Common myeloid progenitor, CD34-positive (primary cell): ENCODE results near the gene UBALD2.

Experiments used
- CTCF ChIA-PET: fragments of 350-600 bp; sonication (Branson Sonifier 250); formaldehyde crosslinking; loops from one replicate; lab custom pipeline; 2021; ENCODE audit warnings: antibody characterized with exemption; lab: Charles Lee
- POLR2A ChIA-PET: fragments of 350-600 bp; sonication (Branson Sonifier 250); formaldehyde crosslinking; loops from one replicate; lab custom pipeline; 2021; ENCODE audit warnings: antibody characterized with exemption; lab: Charles Lee
- DNase-seq, 3 donors: peaks; one replicate each; pipeline versions ENCODE4 v3.0.0 to v3.0.0-alpha.2; 2013
- H3K27ac ChIP-seq, 2 experiments: 1 replicate in 1 of 2; 2 replicates in 1 of 2; pipeline ENCODE4 v1.7.0; 2013; ENCODE audit warnings: inconsistent platforms in 2 of 2, low read length in 2 of 2, mild to moderate bottlenecking in 2 of 2, low read depth in 1 of 2, moderate library complexity in 1 of 2; ENCODE audit not compliant: severe bottlenecking in 2 of 2, insufficient read depth in 1 of 2, poor library complexity in 1 of 2
- H3K27me3 ChIP-seq, 5 experiments: replicated peaks in 2 of 5; 1 replicate in 3 of 5; 2 replicates in 2 of 5; pipeline versions ENCODE4 v1.6.1 to v1.7.0; 2013; ENCODE audit warnings: low read length in 4 of 5, mild to moderate bottlenecking in 2 of 5, moderate library complexity in 2 of 5, inconsistent platforms in 1 of 5; ENCODE audit not compliant: insufficient read depth in 5 of 5, control insufficient read depth in 4 of 5
- H3K36me3 ChIP-seq, 4 experiments: 1 replicate in 2 of 4; 2 replicates in 2 of 4; pipeline versions ENCODE4 v1.6.1 to v1.7.0; 2013; ENCODE audit warnings: low read length in 3 of 4, control low read depth in 1 of 4, mild to moderate bottlenecking in 1 of 4; ENCODE audit not compliant: control insufficient read depth in 4 of 4, insufficient read depth in 4 of 4
- H3K4me1 ChIP-seq, 4 experiments: 1 replicate in 3 of 4; 2 replicates in 1 of 4; pipeline versions ENCODE4 v1.6.1 to v1.7.1; 2013; ENCODE audit warnings: low read length in 3 of 4, mild to moderate bottlenecking in 3 of 4, control low read depth in 1 of 4, inconsistent platforms in 1 of 4, moderate library complexity in 1 of 4; ENCODE audit not compliant: control insufficient read depth in 4 of 4, insufficient read depth in 4 of 4; ENCODE audit errors: control extremely low read depth in 1 of 4
- H3K4me3 ChIP-seq, 7 experiments: 1 replicate in 4 of 7; 2 replicates in 3 of 7; pipeline versions ENCODE4 v1.5.1 to v1.7.0; 2013; ENCODE audit warnings: mild to moderate bottlenecking in 7 of 7, low read length in 6 of 7, moderate library complexity in 6 of 7, inconsistent platforms in 2 of 7, low read depth in 2 of 7, control low read depth in 1 of 7; ENCODE audit not compliant: insufficient read depth in 4 of 7, control insufficient read depth in 1 of 7; ENCODE audit errors: extremely low read depth in 1 of 7
- H3K9me3 ChIP-seq, 5 experiments: 1 replicate in 4 of 5; 2 replicates in 1 of 5; pipeline versions ENCODE4 v1.6.1 to v1.7.1; 2013; ENCODE audit warnings: low read length in 4 of 5, mild to moderate bottlenecking in 2 of 5, inconsistent platforms in 1 of 5, low read depth in 1 of 5, moderate library complexity in 1 of 5; ENCODE audit not compliant: control insufficient read depth in 4 of 5, insufficient read depth in 2 of 5; ENCODE audit errors: control extremely low read depth in 1 of 5
- WGBS: methylation state at CpG from one replicate; pipeline ENCODE4 v1.1.5; 2013; ENCODE audit not compliant: insufficient coverage; 5-methylcytosine and 5-hydroxymethylcytosine counted together

Gene UBALD2

DNA sequence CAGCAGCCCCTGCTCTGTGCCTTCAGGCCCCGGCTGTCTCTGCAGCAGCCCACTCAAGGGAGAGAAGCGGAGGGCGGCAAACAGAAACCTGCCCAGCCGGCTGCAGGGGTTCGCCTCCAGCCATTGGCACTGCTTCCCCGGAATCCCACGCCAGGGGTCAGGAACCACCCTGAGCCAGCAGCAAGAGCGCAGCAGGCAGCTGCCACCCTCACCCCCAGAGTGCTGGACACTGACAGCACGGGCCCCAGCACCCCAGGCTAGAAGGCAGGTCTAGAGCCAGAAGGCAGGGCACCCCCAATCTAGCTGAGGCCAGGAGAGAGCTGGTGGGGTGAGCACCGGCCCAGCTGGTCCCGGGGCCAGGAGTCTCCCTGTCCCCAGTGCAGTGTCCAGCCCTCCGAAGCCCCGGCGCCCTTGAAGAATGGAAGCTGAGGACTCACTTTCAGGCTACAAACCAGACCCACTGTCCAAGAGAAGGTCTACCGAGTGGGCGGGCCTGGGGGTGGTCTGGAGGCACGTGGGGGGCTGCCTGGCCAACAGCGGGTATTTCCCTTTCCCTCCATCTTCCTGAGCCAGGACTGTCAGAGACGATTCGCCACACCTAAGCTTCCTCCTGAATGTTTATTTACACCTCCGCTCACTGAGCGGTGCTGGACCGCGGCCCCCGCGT, 8.4 kb downstream of the UBALD2 start:
- POLR2A ChIA-PET: interaction anchor here (1.3 kb wide), 1 partner anchor 9 kb away, joined by 4 read pairs; the partner anchor contains the start of gene UBALD2
- peaks cover 0 to 24% (median 10%) of the 10 kb centered on the region in 4 experiments for H3K36me3 ChIP-seq

DNA sequence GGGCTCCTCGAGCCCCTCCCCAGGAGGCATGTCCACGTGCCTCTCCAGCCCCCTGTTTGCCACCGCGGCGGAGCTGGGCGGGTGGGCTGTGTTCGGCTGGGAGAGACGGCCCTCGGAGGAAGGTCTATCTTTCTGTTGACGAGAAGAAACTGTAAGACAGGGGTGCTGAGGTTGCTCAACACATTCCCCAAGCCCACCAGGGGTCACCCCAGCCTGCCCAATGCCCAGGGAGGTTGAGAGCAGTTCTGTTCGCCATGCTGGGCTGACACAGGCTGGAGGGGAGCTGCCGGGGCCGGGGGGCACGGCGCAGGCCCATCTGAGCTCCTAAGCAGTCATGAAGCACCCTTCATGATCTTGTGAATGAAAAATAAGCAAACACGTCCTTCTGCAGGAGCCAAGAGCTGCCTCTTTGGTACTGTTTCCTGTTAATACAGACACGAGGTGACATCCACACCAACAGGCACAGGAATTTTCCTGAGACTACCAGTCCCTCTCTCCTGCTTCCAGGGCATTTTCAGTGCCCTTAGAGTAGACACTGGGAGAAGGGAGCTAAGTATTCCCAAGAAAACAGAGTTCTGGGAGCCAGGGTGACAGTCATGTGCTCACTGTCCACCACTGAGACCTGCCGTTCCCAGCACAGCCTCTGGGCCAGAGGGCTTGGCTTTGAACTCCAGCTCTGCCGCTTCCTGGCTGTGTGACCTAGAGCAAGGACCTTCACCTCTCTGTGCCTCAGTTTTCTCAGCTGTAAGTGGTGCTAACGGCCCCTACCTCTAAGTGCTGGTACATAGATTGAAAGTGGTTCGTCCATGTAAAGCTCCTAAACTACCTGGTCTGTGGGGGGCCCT, 9.2 kb downstream of the UBALD2 start:
- Histone ChIP-seq H3K4me3 (peak overlapping the region in 2 of 7 experiments; percentile 48 to 63), H3K9me3 (no peaks in the 10 kb centered on the region), H3K36me3 (peaks cover 0 to 18% (median 8%) of the 10 kb centered on the region in 4 experiments), H3K4me1 (peaks cover 0 to 67% (median 42%) of the 10 kb centered on the region in 4 experiments), H3K27ac (no peak overlapping the region), H3K27me3 (no peaks in the 10 kb centered on the region)
- 76% methylated on average over 12 of the region's 21 CpGs for WGBS
- CTCF ChIA-PET: interaction anchor here (0.7 to 7.4 kb wide), 10 partner anchors 15 to 170 kb away, joined by 3 to 35 read pairs (median 4); partner anchors contain the start of gene FOXJ1
- DNase-seq: no peak
- POLR2A ChIA-PET: interaction anchor here (1.3 kb wide), 1 partner anchor 9 kb away, joined by 4 read pairs; the partner anchor contains the start of gene UBALD2

More for the DNA sequence above, 8.4 kb downstream of the UBALD2 start:
- peak in 1 of 3 donors; percentile 32 for DNase-seq
- CTCF ChIA-PET: interaction anchor here (1.1 to 7.4 kb wide), 6 partner anchors 21 to 169 kb away, joined by 3 to 35 read pairs (median 4); partner anchors contain the start of gene FOXJ1
- H3K4me1 ChIP-seq: peaks cover 0 to 75% (median 50%) of the 10 kb centered on the region in 4 experiments
- no peaks in the 10 kb centered on the region for H3K27me3 ChIP-seq
- H3K27ac ChIP-seq: no peak overlapping the region
- no peaks in the 10 kb centered on the region for H3K9me3 ChIP-seq
- peak overlapping the region in 2 of 7 experiments; percentile 48 to 63 for H3K4me3 ChIP-seq
- WGBS: 73% methylated on average over 25 of the region's 26 CpGs

DNA sequence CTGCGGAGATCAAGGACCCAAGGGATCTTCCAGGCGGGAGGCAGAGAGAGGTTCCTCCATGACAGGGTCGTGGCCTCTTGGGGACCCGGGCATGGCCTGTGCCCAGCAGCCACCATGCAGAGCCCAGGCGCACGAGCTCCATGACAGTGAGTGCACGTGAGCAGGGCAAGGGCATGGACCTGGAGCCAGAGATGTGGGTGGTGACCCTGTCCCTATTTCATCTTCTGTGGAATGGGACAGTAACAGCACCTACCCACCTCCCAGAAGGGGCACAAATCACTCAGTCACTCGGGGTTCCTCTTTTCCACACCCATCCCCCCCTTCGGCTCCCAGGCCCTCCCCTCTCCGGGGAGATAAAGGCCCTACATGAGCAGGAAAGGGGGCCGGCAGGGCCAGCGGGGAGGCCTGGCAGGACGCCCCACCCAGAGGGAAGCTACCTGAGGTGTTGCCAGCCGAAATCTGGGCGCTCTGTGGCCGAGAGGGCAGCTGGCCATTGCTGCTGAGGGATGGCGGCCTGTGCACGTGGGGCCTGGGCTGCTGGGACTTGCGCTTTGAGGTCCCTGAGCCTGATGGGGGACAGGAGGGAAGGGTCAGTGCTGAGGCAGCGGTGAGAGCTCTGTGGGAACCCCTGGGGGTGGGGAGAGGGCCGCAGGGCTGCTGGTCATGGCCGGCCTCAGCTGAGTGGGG, 10.4 kb downstream of the UBALD2 start:
- peaks cover 0 to 59% (median 40%) of the 10 kb centered on the region in 4 experiments for H3K4me1 ChIP-seq
- peaks cover 0 to 10% (median 4%) of the 10 kb centered on the region in 4 experiments for H3K36me3 ChIP-seq
- WGBS: 86% methylated on average over 18 of the region's 22 CpGs
- DNase-seq: no peak
- ChIA-PET POLR2A (no interaction called here), CTCF (interaction anchor here (1.1 to 2.4 kb wide), 5 partner anchors 11 to 261 kb away, joined by 3 to 6 read pairs (median 5); no protein-coding TSS in a partner anchor)
- no peak overlapping the region for H3K27ac ChIP-seq
- H3K4me3 ChIP-seq: no peak overlapping the region
- no peaks in the 10 kb centered on the region for H3K9me3 ChIP-seq
- no peaks in the 10 kb centered on the region for H3K27me3 ChIP-seq

DNA sequence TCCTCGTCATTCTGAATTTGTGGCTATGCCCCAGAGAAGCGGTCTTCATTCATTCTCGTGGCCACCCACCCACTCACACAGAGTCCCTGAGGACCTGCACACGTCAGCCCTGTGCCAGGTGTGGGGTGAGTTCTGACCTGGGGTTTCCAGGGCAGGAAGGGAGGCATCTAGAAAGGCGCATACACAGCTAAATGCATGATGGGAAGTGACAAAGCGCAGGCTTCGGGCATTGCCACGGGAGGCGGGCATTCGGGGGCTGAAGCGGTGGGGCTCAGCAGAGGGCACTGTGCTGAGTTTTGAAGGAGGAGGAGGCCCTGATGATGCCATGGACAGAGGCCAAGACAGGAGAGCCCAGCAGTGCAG, 10.9 kb downstream of the UBALD2 start:
- DNase-seq: peak in 1 of 3 donors; percentile 35
- H3K27ac ChIP-seq: no peak overlapping the region
- WGBS: 71% methylated on average over 7 of the region's 11 CpGs
- ChIA-PET POLR2A (no interaction called here), CTCF (interaction anchor here (1.4 to 2.4 kb wide), 4 partner anchors 12 to 261 kb away, joined by 3 to 6 read pairs (median 5); no protein-coding TSS in a partner anchor)
- no peaks in the 10 kb centered on the region for H3K9me3 ChIP-seq
- H3K4me3 ChIP-seq: no peak overlapping the region
- peaks cover 0 to 55% (median 37%) of the 10 kb centered on the region in 4 experiments for H3K4me1 ChIP-seq
- peaks cover 0 to 5% (median 2%) of the 10 kb centered on the region in 4 experiments for H3K36me3 ChIP-seq
- H3K27me3 ChIP-seq: no peaks in the 10 kb centered on the region

DNA sequence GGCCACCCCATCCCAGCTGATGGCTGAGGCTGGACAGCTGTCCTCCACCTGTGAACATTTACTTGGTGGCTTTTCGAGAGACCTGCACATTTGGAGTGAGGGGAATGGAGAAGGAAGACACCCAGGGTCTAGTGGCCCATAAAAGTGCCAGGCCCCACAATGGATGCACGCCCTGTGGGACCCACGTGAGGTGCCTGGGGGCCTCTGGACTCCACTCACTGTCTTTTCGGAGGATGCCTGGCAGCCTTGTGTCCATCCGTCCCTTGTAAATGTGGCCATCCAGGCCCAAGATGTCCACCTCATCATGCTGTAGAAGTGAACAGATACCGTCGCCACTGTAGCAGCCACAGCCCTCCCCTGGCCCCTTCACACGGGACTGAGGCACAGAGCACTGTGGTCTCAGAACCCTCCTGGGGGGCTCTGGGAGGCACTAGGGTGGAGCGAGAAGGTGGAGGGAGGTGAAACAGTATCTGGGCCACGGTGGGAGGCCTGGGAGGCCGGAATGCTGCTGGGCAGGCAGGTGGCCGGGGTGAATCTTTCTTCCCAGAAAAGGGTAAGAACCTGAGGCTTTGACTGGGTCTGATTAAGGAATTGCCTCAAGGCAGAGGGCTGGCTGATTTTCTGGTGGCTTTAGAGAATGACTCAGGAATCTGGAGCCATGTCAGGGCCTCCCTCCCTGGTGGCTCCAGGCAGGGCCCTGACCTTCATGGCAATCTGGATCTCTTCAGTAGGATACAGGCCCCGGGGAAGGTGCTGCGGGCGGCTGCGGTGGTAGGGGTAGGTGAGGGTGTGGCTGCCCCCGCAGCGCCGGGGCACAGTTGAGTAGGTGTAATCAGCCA, 11.5 kb downstream of the UBALD2 start:
- no peak overlapping the region for H3K27ac ChIP-seq
- CTCF ChIA-PET: interaction anchor here (1.4 to 4.0 kb wide), 4 partner anchors 13 to 262 kb away, joined by 3 to 27 read pairs (median 5); partner anchors contain the start of gene FOXJ1
- peaks cover 0 to 3% (median 0%) of the 10 kb centered on the region in 4 experiments for H3K36me3 ChIP-seq
- H3K27me3 ChIP-seq: no peaks in the 10 kb centered on the region
- 96% methylated on average over 17 of the region's 19 CpGs for WGBS
- DNase-seq: no peak
- no peak overlapping the region for H3K4me3 ChIP-seq
- POLR2A ChIA-PET: no interaction called here
- peaks cover 0 to 48% (median 31%) of the 10 kb centered on the region in 4 experiments for H3K4me1 ChIP-seq
- H3K9me3 ChIP-seq: no peaks in the 10 kb centered on the region
